Amniotic epithelial cell (primary cell): ENCODE data around the gene C16orf92.
"Not testable (repeated sequence)": the region's sequence is repeated elsewhere in the genome, so short reads cannot be mapped to it uniquely, and the experiment has no call there.

Experiments used
- DNase-seq: peaks from one replicate; pipeline ENCODE4 v3.0.0-alpha.2; 2010; ENCODE audit warnings: low read depth

Gene C16orf92

DNA sequence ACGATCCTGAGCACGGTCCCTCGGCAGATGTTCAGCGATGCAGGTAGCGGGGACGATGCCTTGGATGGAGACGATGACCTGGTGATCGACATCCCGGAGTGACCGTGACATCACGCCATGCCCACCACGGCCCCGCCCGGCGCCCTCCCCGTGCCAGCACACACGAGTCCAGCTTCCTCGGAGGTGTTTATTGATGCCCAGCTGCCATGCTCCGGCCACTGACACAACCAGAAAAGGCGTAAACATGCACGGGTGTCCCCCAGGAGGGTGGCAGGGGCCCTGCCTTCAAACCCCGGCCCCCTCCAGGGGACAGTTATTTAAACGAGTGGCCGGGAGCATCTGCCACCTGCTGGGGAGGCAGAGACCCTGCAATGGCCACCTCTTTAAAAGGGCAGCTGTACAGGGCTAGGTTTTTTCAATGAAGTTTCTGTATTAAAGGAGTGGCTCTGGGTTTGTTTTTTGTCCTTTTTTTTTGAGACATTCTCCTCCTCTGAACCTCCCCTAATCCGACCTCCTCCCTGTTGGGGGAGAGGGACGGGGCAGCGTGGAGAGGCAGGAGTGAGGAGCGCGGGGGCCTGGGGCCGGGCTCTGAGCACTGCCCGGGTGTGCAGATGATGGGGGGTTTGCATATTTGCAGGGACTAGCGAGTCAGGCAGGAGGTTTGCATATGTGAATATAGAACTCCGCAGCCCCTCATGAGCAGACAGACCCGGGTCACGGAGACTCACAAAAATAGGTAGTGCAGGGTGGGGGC, 17.5 kb upstream of the C16orf92 start:
- peak; percentile 25 for DNase-seq

DNA sequence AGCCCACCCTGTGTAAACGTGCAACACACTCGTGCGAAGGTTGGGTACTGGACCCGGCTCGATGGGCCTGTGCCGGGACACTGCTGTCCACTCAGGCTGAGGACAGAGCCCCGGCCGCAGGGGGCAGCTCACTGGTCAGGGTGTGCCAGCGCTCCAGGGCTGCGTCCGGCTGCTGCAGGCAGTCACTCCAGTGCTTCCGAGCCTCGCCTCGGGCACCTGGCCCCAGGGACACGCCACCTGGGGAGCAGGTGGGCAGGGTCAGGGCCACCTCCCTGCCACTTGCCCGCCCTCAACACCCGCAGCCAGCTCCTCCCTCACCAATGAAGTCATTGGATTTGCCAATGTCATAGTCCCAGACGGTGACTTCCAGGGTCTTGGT, 16.9 kb upstream of the C16orf92 start:
- DNase-seq, result no peak

DNA sequence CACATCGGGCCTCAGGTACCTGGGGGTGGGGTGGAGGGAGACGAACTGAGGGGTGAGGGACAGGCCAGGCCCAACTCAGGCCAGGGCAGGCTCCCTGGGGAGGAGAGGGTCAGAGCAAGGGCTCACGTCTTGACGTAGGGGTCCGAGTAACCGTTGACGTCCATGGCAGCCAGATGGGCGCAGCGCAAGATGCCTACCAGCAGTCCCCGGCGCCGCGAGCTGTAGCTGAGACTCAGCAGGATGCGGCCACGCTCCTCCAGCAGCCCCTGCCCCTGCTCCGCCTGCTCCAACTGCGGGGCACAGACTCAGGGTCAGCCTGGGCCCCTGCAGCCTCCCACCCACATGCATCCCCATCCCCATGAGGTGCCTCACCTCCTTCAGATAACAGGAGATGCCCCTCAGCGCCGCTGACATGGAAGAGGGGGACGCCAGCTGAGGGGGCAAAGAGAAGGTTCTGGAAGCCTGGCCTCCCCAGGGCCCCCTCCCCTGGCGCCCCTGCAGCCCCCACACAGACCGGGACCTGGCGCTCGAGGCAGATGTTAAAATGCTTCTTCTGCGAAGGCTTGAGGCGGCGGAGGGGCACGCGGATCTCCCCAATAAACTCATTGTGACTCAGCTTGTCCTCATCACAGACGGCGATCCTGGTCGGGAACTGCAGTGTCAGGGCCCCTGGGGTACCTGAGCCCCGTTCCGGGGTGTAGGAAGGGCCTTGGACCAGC, 16.2 kb upstream of the C16orf92 start:
- DNase-seq, result no peak

DNA sequence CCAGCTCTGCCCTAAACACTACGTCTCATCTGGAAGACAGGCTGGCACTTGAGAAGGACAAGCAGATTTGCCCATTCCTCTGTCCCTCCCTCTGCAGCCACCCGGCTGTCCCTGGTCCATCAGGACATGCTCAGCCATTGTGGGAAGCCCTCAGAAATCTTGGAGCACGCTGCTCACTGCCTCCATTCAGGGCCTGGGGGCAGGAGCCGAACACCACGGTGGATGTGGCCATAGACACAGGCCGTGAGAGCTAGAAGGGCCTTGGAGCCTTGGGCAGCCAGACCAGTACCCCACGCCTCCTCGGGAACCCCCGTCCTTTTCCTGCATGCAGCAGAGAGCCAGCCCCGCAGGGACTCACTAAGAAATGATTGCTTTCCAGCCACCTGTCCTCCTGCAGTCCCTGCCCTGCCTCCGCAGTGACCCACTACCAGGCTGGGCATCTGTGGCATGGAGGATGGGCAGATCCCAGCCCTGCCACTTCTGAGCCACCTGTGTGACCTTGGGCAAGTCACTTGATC, 15.6 kb upstream of the C16orf92 start:
- no peak for DNase-seq

DNA sequence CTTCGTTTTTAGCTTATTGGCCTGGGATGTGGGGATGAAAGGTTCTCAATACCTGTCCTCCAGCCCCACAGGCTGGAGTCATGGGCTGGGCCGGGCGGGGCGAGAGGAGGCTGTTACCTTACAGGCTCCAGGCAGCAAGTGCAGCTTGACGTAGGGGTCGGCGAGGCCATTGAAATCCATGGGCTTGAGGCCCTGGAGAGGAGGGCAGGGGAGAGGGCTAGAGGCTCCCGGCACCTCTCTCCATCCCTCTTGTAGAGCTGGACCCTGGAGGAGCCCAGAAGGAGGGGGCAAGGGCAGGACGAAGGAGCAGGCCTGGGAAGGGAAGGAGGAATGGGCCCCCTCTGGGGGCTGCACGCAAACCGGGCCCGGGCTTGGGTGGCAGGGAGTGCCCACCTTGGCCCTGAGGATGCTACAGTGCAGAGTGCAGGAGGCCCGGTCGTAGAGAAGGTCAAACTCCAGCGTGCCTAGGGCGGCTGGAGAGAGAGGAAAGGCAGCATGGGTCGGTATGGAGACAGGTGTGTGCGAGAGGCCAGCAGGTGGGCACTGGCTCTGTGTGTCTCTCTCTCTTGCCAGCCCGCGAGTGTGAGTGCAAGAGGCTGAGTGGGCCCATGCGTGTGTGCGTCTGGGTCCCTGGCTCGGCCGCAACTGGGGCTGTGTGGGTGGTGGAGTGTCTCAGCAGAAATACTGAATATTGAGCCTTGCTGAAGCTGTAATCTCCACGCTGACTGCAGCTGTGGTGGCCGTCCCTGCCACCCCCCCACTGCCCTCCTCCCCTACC, 13.7 kb upstream of the C16orf92 start:
- no peak for DNase-seq

DNA sequence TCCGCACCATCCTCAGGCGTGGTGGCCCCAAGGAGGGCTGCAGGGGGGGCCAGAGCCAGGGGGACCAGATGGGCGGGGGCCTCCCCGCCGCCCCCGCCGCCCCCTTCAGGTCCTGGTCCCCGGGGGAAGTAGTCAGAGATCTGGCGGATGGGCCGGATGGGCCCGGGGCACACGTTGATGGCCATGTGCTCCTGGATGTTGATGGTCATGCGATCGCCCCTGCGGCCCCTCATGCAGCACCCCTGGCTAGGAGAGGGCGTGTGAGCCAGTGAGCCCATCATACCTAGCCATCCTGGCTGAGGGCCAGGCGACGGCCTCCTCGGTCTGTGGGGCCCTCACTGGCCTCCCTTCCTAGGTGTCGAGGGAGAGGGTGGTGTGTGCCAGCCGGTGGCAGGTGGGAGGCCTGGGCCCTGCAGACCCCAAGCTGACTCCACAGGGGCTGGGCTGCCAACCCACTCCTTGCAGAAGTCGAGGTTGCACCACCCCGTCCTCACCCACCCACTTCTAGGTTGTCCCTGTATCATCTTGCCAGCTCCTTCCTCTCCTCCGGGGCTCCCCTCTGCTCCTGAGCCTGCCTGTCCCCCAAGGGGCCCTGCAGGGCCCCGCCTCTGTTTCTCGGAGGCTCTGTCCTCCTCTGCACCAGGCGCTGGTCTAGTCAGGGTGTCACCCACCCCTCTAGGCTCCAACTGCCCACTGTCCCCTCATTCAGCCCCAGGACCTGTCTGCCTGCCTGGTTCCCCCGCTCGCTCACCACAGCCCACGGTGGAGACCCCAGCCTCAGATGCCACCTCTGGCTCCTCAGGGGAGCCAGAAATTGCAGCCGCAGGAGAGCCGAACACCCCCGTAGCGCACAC, 12.8 kb upstream of the C16orf92 start:
- no peak for DNase-seq

DNA sequence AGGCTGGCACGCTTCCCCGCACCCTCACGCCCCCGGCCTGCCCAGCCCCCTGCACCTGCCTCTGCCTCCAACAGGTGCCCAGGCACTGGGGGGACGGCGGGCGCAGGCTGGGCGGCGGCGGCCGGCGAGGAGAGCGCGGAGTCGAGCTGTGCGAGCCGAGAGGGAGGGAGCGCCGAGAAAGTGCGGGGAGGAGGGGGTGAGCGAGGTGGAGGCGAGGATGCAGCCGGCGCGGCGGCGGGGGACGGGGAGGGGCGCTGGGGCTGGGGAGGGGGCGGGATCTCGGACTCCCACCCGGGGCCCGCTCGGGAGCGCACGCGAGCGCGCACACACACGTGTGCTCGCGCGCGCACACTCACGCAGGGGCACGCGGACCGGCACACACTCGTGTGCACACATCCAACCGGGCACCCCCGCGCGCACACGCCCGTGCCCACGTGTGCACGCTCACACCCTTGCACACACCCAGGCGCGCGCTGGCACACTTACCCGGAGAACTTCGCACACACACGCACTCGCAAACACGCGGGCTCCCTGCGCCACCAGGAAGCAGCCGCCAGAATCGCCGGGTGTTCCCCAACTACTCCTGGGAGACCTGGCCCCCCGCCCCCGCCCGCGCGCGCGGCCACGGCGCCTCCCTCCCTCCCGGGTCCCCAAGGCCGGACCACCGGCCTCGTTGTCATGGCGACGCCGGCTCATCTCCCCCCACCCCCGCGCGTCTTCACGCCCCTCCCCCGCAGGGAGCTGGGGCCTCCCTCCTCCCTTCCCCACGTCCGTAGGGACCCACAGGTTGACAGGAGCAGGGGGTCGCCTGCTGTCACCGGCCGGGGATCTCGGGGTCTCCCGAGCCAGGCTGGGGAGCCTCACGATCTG, 11.9 kb upstream of the C16orf92 start, which contains the start of gene DOC2A:
Gene DOC2A, minus strand, starts transcription at position 184 of the 870 bp plus-strand sequence. CDS start 805 bp downstream, outside the sequence.
- no peak for DNase-seq

DNA sequence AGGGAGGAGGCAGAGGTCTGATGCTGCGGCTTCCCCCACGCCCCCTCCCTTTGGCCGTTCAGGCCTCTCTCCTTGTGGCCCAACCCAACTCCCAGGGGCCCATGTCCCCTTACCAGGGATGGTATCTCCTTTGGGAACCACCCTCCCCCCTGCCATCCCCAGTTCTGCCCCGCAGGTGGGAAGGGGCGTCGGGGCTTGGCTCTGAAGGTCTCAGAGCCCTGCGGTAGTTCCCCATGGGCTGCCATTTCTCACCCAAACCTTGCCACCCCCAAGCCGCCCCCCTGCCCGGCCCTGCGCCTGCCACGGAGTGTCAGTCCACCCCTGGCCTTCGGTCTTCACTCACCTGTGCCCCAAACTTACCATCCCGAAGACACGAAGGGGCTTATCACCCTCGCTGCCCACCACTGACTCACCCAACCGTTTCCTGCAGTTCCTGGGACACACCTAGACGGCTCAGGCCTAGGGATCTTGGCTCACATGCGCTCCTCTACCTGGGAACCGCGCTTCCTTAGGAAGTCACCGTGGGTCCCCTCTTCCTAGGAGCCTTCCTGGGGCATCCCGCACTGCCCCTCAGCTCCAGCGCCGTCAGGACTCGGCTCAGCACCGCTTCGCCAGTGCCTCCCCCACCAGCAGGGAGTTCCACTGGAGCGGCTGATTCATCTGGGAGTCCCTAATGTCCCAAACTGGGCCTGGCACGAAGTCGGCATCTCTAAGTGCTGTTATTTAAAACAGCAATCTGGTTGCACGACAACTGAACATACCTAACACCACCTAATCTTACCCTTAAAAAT, 11.1 kb upstream of the C16orf92 start:
- DNase-seq, result no peak

DNA sequence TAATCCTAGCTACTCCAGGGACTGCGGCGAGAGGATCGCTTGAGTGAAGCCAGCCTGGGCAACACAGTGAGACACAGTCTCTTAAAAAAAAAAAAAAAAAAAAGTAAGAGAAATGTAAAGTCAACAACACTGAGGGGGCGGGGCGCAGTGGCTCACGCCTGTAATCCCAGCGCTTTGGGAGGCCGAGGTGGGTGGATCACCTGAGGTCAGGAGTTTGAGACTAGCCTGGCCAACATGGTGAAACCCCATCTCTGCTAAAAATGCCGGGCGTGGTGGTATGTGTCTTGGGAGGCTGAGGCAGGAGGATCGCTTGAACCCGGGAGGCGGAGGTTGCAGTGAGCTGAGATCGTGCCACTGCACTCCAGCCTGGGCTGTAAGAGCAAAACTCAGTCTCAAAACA, 10.4 kb upstream of the C16orf92 start:
- not testable (repeated sequence) for DNase-seq

DNA sequence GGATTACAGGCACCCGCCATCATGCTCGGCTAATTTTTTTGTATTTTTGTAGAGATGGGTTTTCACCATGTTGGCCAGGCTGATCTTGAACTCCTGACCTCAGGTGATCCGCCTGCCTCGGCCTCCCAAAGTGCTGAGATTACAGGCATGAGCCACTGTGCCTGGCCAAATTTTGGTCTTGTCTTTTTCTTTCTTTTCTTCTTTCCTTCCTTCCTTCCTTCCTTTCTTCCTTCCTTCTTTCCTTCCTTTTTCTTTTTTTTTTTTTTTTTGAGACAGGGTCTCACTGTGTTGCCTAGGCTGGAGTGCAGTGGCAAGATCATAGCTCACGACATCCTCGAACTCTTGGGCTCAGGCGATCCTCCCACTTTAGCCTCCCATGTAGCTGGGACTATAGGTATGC, 7.5 kb upstream of the C16orf92 start:
- DNase-seq, result not testable (repeated sequence)

DNA sequence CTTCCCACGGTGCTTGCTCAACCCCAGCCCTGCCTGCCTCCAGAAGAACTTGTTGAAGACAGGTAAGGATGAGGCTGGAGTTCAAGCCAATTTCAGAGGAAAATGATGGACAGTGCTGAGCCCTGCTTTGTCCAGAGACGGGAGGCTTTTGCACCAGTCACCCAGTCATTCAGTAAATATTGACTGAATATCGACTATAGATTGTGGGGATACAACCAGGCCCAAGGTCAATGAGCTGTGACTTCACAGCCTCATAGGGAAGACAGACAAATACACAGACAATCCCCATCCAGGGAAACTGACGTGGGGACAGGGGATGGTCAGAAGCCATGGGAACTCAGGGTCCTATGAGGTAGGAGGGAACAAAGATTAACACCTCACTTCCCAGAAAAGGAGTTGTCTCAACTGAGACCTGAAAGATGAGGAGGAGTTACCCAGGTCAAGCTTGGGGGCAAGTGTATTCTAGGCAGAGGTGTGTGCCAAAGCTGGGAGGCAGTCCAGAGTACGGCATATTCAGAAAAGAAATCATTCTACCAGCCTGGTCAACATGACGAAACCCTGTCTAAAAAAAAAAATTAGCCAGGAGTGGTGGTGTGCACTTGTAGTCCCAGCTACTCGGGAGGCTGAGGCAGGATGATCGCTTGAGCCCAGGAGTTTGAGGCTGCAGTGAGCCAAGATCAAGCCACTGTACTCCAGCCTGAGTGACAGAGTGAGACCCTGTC, 6.3 kb upstream of the C16orf92 start:
- DNase-seq, result no peak

DNA sequence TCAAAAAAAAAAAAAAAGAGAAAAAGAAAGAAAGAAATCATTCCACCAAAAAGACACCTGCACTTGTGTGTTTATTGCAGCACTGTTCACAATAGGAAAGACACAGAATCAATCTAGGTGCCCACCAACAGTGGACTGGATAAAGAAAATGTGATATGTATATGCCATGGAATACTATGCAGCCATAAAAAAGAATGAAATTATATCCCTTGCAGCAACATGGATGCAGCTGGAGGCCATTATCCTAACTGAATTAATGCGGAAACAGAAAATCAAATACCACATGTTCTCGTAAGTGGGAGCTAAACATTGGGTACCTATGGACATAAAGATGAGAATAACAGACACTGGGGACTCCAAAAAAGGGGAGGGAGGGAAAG, 5.7 kb upstream of the C16orf92 start:
- no peak for DNase-seq

DNA sequence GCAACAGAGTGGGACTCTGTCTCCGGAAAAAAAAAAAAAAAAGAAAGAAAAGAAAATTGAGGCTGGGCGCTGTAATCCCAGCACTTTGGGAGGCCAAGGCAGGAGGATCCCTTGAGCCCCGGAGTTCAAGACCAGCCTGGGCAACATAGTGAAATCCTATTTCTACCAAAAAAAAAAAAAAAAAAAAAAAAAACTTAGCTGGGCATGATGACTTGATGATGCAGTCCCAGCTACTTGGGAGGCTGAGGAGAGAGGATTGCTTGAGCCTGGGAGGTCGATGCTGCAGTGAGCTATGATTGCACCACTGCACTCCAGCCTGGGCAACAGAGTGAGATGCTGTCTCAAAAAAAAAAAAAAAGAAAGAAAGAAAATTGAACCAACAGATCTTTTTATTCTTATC, 5.1 kb upstream of the C16orf92 start:
- not testable (repeated sequence) for DNase-seq

DNA sequence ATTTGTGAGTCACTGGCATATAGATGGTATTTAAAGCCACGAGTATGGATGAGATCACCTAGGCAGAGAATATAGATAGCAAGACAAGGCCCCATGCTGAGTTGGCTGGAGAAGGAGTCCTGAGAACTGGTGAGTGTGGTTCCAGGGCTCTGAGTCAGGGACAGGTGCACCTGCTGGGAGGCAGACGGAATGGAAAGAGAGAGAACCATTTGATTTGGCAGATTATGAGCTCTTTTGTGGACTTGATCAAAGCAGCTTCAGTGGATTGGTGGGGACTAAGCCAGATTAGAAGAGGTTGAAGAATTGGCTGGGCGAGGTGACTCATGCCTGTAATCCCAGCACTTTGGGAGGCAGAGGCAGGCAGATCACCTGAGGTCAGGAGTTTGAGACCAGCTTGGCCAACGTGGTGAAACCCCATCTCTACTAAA, 4.3 kb upstream of the C16orf92 start:
- DNase-seq, result no peak

DNA sequence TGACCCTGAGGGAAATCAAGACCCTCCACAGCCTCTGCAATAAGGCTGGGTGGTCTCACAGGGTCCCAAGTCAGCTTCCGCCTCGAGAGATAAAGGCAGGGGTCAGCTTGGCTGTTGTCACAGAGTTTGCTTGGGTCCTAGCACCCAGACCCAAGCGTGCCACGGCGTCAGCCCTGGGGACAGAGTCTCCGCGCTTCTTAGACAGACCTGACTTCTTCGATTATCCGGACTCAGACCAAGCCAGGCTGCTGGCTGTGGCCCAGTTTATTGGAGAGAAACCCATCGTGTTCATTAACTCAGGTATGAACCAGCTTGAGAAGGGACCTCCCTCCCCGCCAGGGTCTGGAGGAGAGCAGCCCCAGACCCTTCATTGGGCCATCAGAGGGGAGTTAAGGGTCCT, 588 bp downstream of the C16orf92 start:
- no peak for DNase-seq

DNA sequence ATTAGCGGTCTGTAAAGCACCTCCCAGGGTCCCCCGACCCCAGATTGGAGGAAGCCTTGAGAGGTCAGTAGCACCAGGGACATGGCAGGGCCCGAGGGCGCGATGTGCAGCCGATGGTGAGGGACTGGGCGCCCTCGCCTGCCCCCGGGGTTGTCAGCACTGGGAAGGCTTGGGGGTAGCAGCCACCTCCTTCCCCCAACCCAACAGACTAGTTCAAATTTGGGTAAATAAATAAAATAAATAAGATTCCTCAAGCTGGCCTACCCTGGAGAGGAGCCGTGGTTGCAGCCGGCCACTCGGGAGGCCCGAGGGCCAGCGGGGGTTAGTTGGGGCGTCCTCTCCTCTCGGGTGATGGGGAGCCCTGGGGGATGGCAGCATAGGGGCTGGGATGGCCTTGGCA, 1.5 kb downstream of the C16orf92 start:
- no peak for DNase-seq

DNA sequence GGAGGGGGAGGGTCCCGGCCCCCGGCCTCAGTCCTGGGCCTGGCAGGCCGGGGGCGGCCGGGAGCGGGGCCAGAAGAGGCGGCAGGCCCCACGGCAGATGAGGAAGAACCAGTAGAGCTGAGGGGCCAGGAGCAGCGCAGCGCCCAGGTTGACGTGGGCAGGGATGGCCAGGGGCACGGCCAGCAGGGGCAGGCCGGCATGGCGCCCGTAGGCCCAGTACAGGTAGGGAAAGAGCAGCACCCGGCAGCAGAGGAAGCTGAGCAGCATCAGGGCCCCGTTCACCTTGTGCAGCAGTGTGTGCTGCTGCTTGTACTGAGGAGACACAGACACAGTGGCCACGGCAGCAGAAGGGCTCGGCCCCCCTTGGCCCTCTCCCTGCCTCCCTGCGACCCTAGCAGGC, 2.2 kb downstream of the C16orf92 start:
- no peak for DNase-seq

DNA sequence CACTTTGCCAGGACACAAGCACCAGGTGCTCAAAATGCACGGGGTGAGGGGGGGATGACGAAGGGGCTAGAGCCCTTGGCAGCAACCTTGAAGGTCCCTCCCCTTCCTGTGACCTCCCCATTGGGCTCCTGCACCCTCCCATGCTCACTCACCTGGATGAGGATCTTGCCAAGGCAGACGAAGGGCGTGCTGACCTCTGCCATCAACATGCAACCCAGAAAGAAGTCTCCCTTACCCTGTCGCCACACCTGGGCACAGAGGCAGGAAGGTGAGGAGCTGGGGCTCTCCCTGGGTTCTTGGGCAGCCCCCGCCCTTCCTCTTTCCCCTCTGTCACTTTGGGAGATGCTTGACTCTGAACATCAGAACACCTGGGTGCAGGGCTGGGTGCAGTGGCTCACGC, 2.6 kb downstream of the C16orf92 start:
- no peak for DNase-seq

DNA sequence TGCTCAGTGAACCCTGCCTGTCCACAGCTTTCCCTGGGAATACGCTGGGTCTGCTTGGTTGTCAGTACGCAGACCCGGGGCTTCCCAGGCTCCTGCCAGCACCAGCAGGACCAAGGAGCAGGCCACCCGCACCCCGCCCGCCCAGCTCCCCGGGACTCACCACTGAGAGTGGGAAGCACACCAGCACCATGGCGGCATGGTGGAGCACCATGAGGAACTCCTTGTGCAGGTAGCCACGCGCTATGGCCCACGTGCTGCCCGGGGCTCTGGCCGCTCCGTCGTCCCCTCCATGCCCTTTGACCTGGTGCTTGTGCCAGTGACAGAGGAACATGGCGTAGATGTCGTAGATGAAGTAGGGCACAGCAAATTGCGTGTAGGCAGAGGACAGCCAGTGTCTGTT, 3.5 kb downstream of the C16orf92 start:
- DNase-seq, result no peak
